HEK293 (cell line): ENCODE results near the gene DUSP1.

ENCODE experiments used
- CTCF ChIA-PET: fragments of 350-600 bp; formaldehyde crosslinking; extraction: SDS; loops from one replicate; lab custom pipeline; 2021; ENCODE audit warnings: antibody characterized with exemption; lab: Yijun Ruan, JAX
- POLR2A ChIA-PET: fragments of 300-600 bp; formaldehyde crosslinking; extraction: SDS; loops from one replicate; lab custom pipeline; 2020; ENCODE audit warnings: antibody characterized with exemption, inconsistent platforms; lab: Yijun Ruan, JAX
- H3K27ac ChIP-seq: fragments of 200-500 bp; sonication (Bioruptor generic); 2 replicates; pipeline ENCODE4 v1.5.1; 2014; ENCODE audit warnings: low read depth, low read length, control low read depth, inconsistent platforms; ENCODE audit errors: extremely low read depth
- H3K36me3 ChIP-seq, 2 experiments: fragments of 200-500 bp in 1 of 2; sonication (Bioruptor generic) in 1 of 2; 1 replicate in 1 of 2; 2 replicates in 1 of 2; pipeline ENCODE4 v1.5.1; 2014 to 2017; ENCODE audit warnings: inconsistent platforms in 2 of 2, low read length in 2 of 2; ENCODE audit not compliant: control insufficient read depth in 2 of 2, insufficient read depth in 1 of 2
- H3K4me1 ChIP-seq: fragments of 200-500 bp; sonication (Bioruptor generic); 2 replicates; pipeline ENCODE4 v1.5.1; 2014; ENCODE audit warnings: mild to moderate bottlenecking, low read length, inconsistent platforms; ENCODE audit not compliant: control insufficient read depth, insufficient read depth
- H3K4me3 ChIP-seq: 2 replicates; pipeline ENCODE4 v1.5.1; 2011; ENCODE audit warnings: low read depth, mild to moderate bottlenecking, control low read depth, low read length, moderate library complexity
- H3K9me3 ChIP-seq: fragments of 200-500 bp; sonication (Bioruptor generic); 2 replicates; pipeline ENCODE4 v1.5.1; 2014; ENCODE audit warnings: low read depth, low read length, inconsistent platforms; ENCODE audit not compliant: control insufficient read depth, insufficient read depth
- EGR2 ChIP-seq: fragments of 450-650 bp; formaldehyde crosslinking; IDR thresholded peaks from 2 replicates; pipeline ENCODE4 v1.5.1; 2016; ENCODE audit warnings: low read depth, missing biosample characterization, missing genetic modification characterization
- HOXA7 ChIP-seq: sonication (generic); formaldehyde crosslinking; IDR thresholded peaks from 2 replicates; pipeline ENCODE4 v1.8.1; 2022; ENCODE audit warnings: missing genetic modification reagents, borderline replicate concordance
- PRDM10 ChIP-seq: fragments of 450-650 bp; formaldehyde crosslinking; IDR thresholded peaks from 2 replicates; pipeline ENCODE4 v1.5.1; 2016; ENCODE audit warnings: missing biosample characterization, missing genetic modification characterization
- REPIN1 ChIP-seq: fragments of 450-650 bp; formaldehyde crosslinking; IDR thresholded peaks from 2 replicates; pipeline ENCODE4 v1.5.1; 2017; ENCODE audit warnings: missing biosample characterization, missing genetic modification characterization, low read depth
- ZBTB48 ChIP-seq: fragments of 450-650 bp; formaldehyde crosslinking; IDR thresholded peaks from 2 replicates; pipeline ENCODE4 v1.5.1; 2016; ENCODE audit warnings: missing biosample characterization, missing genetic modification characterization
- ZFP37 ChIP-seq: fragments of 450-650 bp; formaldehyde crosslinking; IDR thresholded peaks from 2 replicates; pipeline ENCODE4 v1.5.1; 2016; ENCODE audit warnings: missing biosample characterization, missing genetic modification characterization
- ZFP41 ChIP-seq: fragments of 450-650 bp; formaldehyde crosslinking; IDR thresholded peaks from 2 replicates; pipeline ENCODE4 v1.5.1; 2016; ENCODE audit warnings: missing biosample characterization, missing genetic modification characterization, borderline replicate concordance
- ZNF10 ChIP-seq: fragments of 450-650 bp; formaldehyde crosslinking; IDR thresholded peaks from 2 replicates; pipeline ENCODE4 v1.5.1; 2017; ENCODE audit warnings: missing biosample characterization, missing genetic modification characterization
- ZNF114 ChIP-seq: fragments of 450-650 bp; formaldehyde crosslinking; IDR thresholded peaks from 2 replicates; pipeline ENCODE4 v1.5.0; 2017; ENCODE audit warnings: missing biosample characterization, missing genetic modification characterization
- ZNF132 ChIP-seq: fragments of 450-650 bp; formaldehyde crosslinking; IDR thresholded peaks from 2 replicates; pipeline ENCODE4 v1.5.1; 2017; ENCODE audit warnings: missing biosample characterization, missing genetic modification characterization, borderline replicate concordance
- ZNF2 ChIP-seq: fragments of 450-650 bp; formaldehyde crosslinking; IDR thresholded peaks from 2 replicates; pipeline ENCODE4 v1.5.1; 2016; ENCODE audit warnings: missing biosample characterization, missing genetic modification characterization
- ZNF202 ChIP-seq: fragments of 450-650 bp; formaldehyde crosslinking; IDR thresholded peaks from 2 replicates; pipeline ENCODE4 v1.5.1; 2016; ENCODE audit warnings: missing biosample characterization, missing genetic modification characterization, borderline replicate concordance
- ZNF211 ChIP-seq: fragments of 450-650 bp; formaldehyde crosslinking; IDR thresholded peaks from 2 replicates; pipeline ENCODE4 v1.5.1; 2016; ENCODE audit warnings: low read depth, missing biosample characterization, missing genetic modification characterization
- ZNF214 ChIP-seq: fragments of 450-650 bp; formaldehyde crosslinking; IDR thresholded peaks from 2 replicates; pipeline ENCODE4 v1.5.1; 2017; ENCODE audit warnings: missing biosample characterization, mild to moderate bottlenecking, missing genetic modification characterization, borderline replicate concordance
- ZNF221 ChIP-seq: fragments of 450-650 bp; formaldehyde crosslinking; IDR thresholded peaks from 2 replicates; pipeline ENCODE4 v1.5.1; 2017; ENCODE audit warnings: missing biosample characterization, missing genetic modification characterization, borderline replicate concordance
- ZNF24 ChIP-seq: fragments of 450-650 bp; formaldehyde crosslinking; IDR thresholded peaks from 2 replicates; pipeline ENCODE4 v1.5.1; 2016; ENCODE audit warnings: missing biosample characterization, missing genetic modification characterization
- ZNF302 ChIP-seq: fragments of 450-650 bp; formaldehyde crosslinking; IDR thresholded peaks from 2 replicates; pipeline ENCODE4 v1.5.1; 2016; ENCODE audit warnings: missing biosample characterization, missing genetic modification characterization, low read depth
- ZNF350 ChIP-seq: fragments of 450-650 bp; formaldehyde crosslinking; IDR thresholded peaks from 2 replicates; pipeline ENCODE4 v1.5.0; 2017; ENCODE audit warnings: missing biosample characterization, mild to moderate bottlenecking, missing genetic modification characterization
- ZNF423 ChIP-seq: fragments of 450-650 bp; formaldehyde crosslinking; IDR thresholded peaks from 2 replicates; pipeline ENCODE4 v1.5.1; 2016; ENCODE audit warnings: missing biosample characterization, missing genetic modification characterization
- ZNF654 ChIP-seq: fragments of 450-650 bp; formaldehyde crosslinking; IDR thresholded peaks from 2 replicates; pipeline ENCODE4 v1.5.1; 2016; ENCODE audit warnings: low read depth, missing biosample characterization, missing genetic modification characterization
- ZSCAN30 ChIP-seq: fragments of 450-650 bp; IDR thresholded peaks from 2 replicates; pipeline ENCODE4 v1.5.1; 2018; ENCODE audit warnings: missing biosample characterization, mild to moderate bottlenecking, missing genetic modification characterization, moderate library complexity
- ZSCAN4 ChIP-seq: fragments of 450-650 bp; formaldehyde crosslinking; IDR thresholded peaks from 2 replicates; pipeline ENCODE4 v1.5.1; 2017; ENCODE audit warnings: missing biosample characterization, missing genetic modification characterization
- ZXDB ChIP-seq: fragments of 450-650 bp; formaldehyde crosslinking; IDR thresholded peaks from 2 replicates; pipeline ENCODE4 v1.5.1; 2016; ENCODE audit warnings: missing biosample characterization, missing genetic modification characterization
- TF ChIP-seq, protein P1 (sequence below): fragments of 450-650 bp; formaldehyde crosslinking; IDR thresholded peaks from 2 replicates; pipeline ENCODE4 v1.5.1; 2016; ENCODE audit warnings: missing biosample characterization, missing genetic modification characterization

Gene DUSP1

GRCh38 chr5:172746725-172747124, 24.3 kb downstream of the DUSP1 start:
- ChIA-PET POLR2A (interaction anchor here (0.7 kb wide), 2 partner anchors 19 to 70 kb away, joined by 3 to 5 read pairs; no protein-coding TSS in a partner anchor), CTCF (interaction anchor here (0.7 kb wide), 1 partner anchor 31 kb away, joined by 3 read pairs; no protein-coding TSS in a partner anchor)
- H3K27ac ChIP-seq: no peak overlapping the region
- no peaks in the 10 kb centered on the region for H3K36me3 ChIP-seq
- TF ChIP-seq ZXDB (tag by site-specific recombination) (no peak), PRDM10 (tag by site-specific recombination) (no peak), ZNF350 (tag by site-specific recombination) (no peak), HOXA7 (CRISPR knock-in tag) (no peak), ZBTB48 (tag by site-specific recombination) (no peak), ZFP41 (tag by site-specific recombination) (no peak), ZNF10 (tag by site-specific recombination) (no peak), ZSCAN30 (tag by site-specific recombination) (no peak)
- no peaks in the 10 kb centered on the region for H3K9me3 ChIP-seq
- no peak overlapping the region for H3K4me3 ChIP-seq
- H3K4me1 ChIP-seq: no peaks in the 10 kb centered on the region

GRCh38 chr5:172745838-172746237, 25.2 kb downstream of the DUSP1 start:
- H3K4me3 ChIP-seq: no peak overlapping the region
- H3K36me3 ChIP-seq: no peaks in the 10 kb centered on the region
- TF ChIP-seq ZNF654 (tag by site-specific recombination): no peak
- H3K9me3 ChIP-seq: no peaks in the 10 kb centered on the region
- CTCF ChIA-PET: interaction anchor here (1.1 kb wide), 1 partner anchor 9 kb away, joined by 3 read pairs; no protein-coding TSS in a partner anchor
- no peaks in the 10 kb centered on the region for H3K4me1 ChIP-seq
- no peak overlapping the region for H3K27ac ChIP-seq
- POLR2A ChIA-PET: interaction anchor here (1.2 kb wide), 1 partner anchor 19 kb away, joined by 3 read pairs; no protein-coding TSS in a partner anchor

- Histone ChIP-seq H3K4me1 (no peaks in the 10 kb centered on the region), H3K36me3 (no peaks in the 10 kb centered on the region), H3K27ac (no peak overlapping the region), H3K9me3 (no peaks in the 10 kb centered on the region), H3K4me3 (no peak overlapping the region)
- POLR2A ChIA-PET: interaction anchor here (0.5 to 1.2 kb wide), 2 partner anchors 20 to 65 kb away, joined by 3 read pairs; no protein-coding TSS in a partner anchor
- CTCF ChIA-PET: interaction anchor here (1.1 kb wide), 1 partner anchor 9 kb away, joined by 3 read pairs; no protein-coding TSS in a partner anchor
- TF ChIP-seq ZNF214 (tag by site-specific recombination): no peak
- TF ChIP-seq ZNF302 (tag by site-specific recombination): no peak
- TF ChIP-seq, protein P1, sequence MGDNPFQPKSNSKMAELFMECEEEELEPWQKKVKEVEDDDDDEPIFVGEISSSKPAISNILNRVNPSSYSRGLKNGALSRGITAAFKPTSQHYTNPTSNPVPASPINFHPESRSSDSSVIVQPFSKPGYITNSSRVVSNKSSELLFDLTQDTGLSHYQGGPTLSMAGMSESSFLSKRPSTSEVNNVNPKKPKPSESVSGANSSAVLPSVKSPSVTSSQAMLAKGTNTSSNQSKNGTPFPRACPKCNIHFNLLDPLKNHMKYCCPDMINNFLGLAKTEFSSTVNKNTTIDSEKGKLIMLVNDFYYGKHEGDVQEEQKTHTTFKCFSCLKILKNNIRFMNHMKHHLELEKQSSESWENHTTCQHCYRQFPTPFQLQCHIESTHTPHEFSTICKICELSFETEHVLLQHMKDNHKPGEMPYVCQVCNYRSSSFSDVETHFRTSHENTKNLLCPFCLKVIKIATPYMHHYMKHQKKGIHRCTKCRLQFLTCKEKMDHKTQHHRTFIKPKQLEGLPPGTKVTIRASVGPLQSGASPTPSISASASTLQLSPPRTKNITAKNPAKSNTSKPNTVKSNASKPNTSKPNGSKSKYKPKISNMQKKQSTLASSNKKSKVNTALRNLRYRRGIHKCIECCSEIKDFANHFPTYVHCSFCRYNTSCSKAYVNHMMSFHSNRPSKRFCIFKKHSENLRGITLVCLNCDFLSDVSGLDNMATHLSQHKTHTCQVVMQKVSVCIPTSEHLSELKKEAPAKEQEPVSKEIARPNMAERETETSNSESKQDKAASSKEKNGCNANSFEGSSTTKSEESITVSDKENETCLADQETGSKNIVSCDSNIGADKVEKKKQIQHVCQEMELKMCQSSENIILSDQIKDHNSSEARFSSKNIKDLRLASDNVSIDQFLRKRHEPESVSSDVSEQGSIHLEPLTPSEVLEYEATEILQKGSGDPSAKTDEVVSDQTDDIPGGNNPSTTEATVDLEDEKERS (tag by site-specific recombination): no peak
- no peak for TF ChIP-seq ZNF114 (tag by site-specific recombination)
- TF ChIP-seq ZNF423 (tag by site-specific recombination): no peak
- no peak for TF ChIP-seq ZNF211
- no peak for TF ChIP-seq ZNF24 (tag by site-specific recombination)
- TF ChIP-seq EGR2 (tag by site-specific recombination): no peak
- TF ChIP-seq ZSCAN4 (tag by site-specific recombination): no peak
- no peak for TF ChIP-seq ZNF2
- TF ChIP-seq ZNF202 (tag by site-specific recombination): no peak
- no peak for TF ChIP-seq ZNF221 (tag by site-specific recombination)
- TF ChIP-seq ZFP37 (tag by site-specific recombination): no peak
- TF ChIP-seq ZNF132 (tag by site-specific recombination): no peak
- TF ChIP-seq REPIN1: no peak
Observed at GRCh38 chr5:172745406-172745805, 25.6 kb downstream of the DUSP1 start.
